HCT116 (cell line): ENCODE results near the gene TRIM29. TPM values are rescaled to one million over a fixed set of nuclear protein-coding genes. Genes with fewer than 3 reads are reported as not detected.

Experiments used
- ATAC-seq: fragments of 200-7000 bp; cut with Tn5 transposase; 2 replicates; pipeline ENCODE4 v1.9.1; 2020; ENCODE audit warnings: mild to moderate bottlenecking, moderate library complexity
- BruUV-seq: library from RNA; stranded (reverse); fragments of 400-500 nt; replicated peaks from 2 replicates; lab custom pipeline; 2021; lab: Mats Ljungman, UMichigan
- CTCF ChIA-PET: fragments of 300-600 bp; sonication (Branson Sonifier 250); formaldehyde crosslinking; loops from one replicate; lab custom pipeline; 2021; ENCODE audit warnings: antibody characterized with exemption; lab: Charles Lee
- POLR2A ChIA-PET: fragments of 300-600, 350-600 bp; sonication (Branson Sonifier 250); formaldehyde crosslinking; loops from one replicate; lab custom pipeline; 2021; ENCODE audit warnings: antibody characterized with exemption; lab: Charles Lee
- RAD21 ChIA-PET, 2 experiments: fragments of 300-600 bp; sonication (Branson Sonifier 250); formaldehyde crosslinking; loops; one replicate each; lab custom pipeline; 2023; ENCODE audit warnings: low total read pairs in 2 of 2; ENCODE audit not compliant: uncharacterized antibody in 2 of 2, unreplicated experiment in 2 of 2, low non-redundant PET in 1 of 2; lab: Charles Lee
- DNase-seq: peaks from one replicate; pipeline ENCODE4 v3.0.0-alpha.2; 2010; ENCODE audit warnings: low read depth, low spot score
- H2AFZ ChIP-seq: fragments of 200-600 bp; shearing (Covaris generic), sonication (generic); 2 replicates; pipeline ENCODE4 v1.6.1; 2017; ENCODE audit warnings: low read depth, mixed run types, mixed read lengths, antibody characterized with exemption, low read length; ENCODE audit not compliant: poor library complexity, severe bottlenecking
- H3K27ac ChIP-seq: 2 replicates; pipeline ENCODE4 v1.5.1; 2012; ENCODE audit warnings: low read depth, low read length
- H3K27me3 ChIP-seq: fragments of 200-600 bp; sonication (generic); 2 replicates; pipeline ENCODE4 v1.6.1; 2016; ENCODE audit warnings: mixed run types, low read length, mixed read lengths; ENCODE audit not compliant: insufficient read depth
- H3K36me3 ChIP-seq, 2 experiments: fragments of 200-500 bp in 1 of 2; fragments of 200-600 bp in 1 of 2; sonication (Bioruptor generic) in 1 of 2; sonication (generic) in 1 of 2; 2 replicates each; pipeline versions ENCODE4 v1.5.1 to v1.6.1; 2014 to 2016; ENCODE audit warnings: low read length in 2 of 2, inconsistent platforms in 1 of 2, mixed read lengths in 1 of 2, mixed run types in 1 of 2; ENCODE audit not compliant: insufficient read depth in 2 of 2, control insufficient read depth in 1 of 2
- H3K4me1 ChIP-seq, 2 experiments: fragments of 200-600 bp in 1 of 2; sonication (generic) in 1 of 2; 2 replicates each; pipeline versions ENCODE4 v1.5.1 to v1.6.1; 2012 to 2017; ENCODE audit warnings: low read length in 2 of 2, inconsistent platforms in 1 of 2, mild to moderate bottlenecking in 1 of 2, mixed read lengths in 1 of 2, mixed run types in 1 of 2, moderate library complexity in 1 of 2; ENCODE audit not compliant: insufficient read depth in 2 of 2, control insufficient read depth in 1 of 2
- H3K4me2 ChIP-seq: fragments of 200-600 bp; sonication (generic); 2 replicates; pipeline ENCODE4 v1.6.1; 2017; ENCODE audit warnings: mixed run types, low read length, mixed read lengths
- H3K4me3 ChIP-seq, 2 experiments: fragments of 200-600 bp in 1 of 2; sonication (generic) in 1 of 2; replicated peaks in 1 of 2; 2 replicates each; pipeline ENCODE4 v1.5.1; 2011 to 2016; ENCODE audit warnings: low read length in 2 of 2, control low read depth in 1 of 2, low read depth in 1 of 2, mild to moderate bottlenecking in 1 of 2, mixed read lengths in 1 of 2, mixed run types in 1 of 2
- H3K79me2 ChIP-seq: fragments of 200-600 bp; sonication (generic); 2 replicates; pipeline ENCODE4 v1.6.1; 2017; ENCODE audit warnings: mild to moderate bottlenecking, mixed run types, low read length, moderate library complexity, mixed read lengths; ENCODE audit not compliant: insufficient read depth
- H3K9ac ChIP-seq: fragments of 200-600 bp; sonication (generic); 2 replicates; pipeline ENCODE4 v1.6.1; 2016; ENCODE audit warnings: low read length, mixed read lengths
- H3K9me2 ChIP-seq: fragments of 200-600 bp; sonication (generic), shearing (Covaris generic); 2 replicates; pipeline ENCODE4 v1.6.1; 2017; ENCODE audit warnings: mixed run types, mild to moderate bottlenecking, moderate library complexity; ENCODE audit not compliant: insufficient read depth
- H3K9me3 ChIP-seq, 2 experiments: fragments of 200-500 bp in 1 of 2; fragments of 200-600 bp in 1 of 2; sonication (Bioruptor generic) in 1 of 2; sonication (generic) in 1 of 2; 2 replicates each; pipeline ENCODE4 v1.6.1; 2014 to 2017; ENCODE audit warnings: low read length in 2 of 2, mixed read lengths in 2 of 2, inconsistent platforms in 1 of 2, low read depth in 1 of 2, mild to moderate bottlenecking in 1 of 2, mixed run types in 1 of 2, moderate library complexity in 1 of 2; ENCODE audit not compliant: control insufficient read depth in 1 of 2, insufficient read depth in 1 of 2
- H4K20me1 ChIP-seq: fragments of 200-600 bp; sonication (generic), shearing (Covaris generic); 2 replicates; pipeline ENCODE4 v1.6.1; 2017; ENCODE audit warnings: mixed run types, mild to moderate bottlenecking, moderate library complexity; ENCODE audit not compliant: insufficient read depth
- CEBPB ChIP-seq: IDR thresholded peaks from 2 replicates; pipeline ENCODE4 v1.6.1; 2012; ENCODE audit warnings: low read depth
- EGR1 ChIP-seq: IDR thresholded peaks from 2 replicates; pipeline ENCODE4 v1.6.1; 2012; ENCODE audit warnings: low read depth
- ELF1 ChIP-seq: IDR thresholded peaks from 2 replicates; pipeline ENCODE4 v1.6.1; 2012; ENCODE audit warnings: low read depth, borderline replicate concordance
- EZH2 ChIP-seq: fragments of 200-600 bp; sonication (generic); IDR thresholded peaks from 2 replicates; pipeline ENCODE4 v1.6.1; 2017; ENCODE audit warnings: antibody characterized with exemption, mixed run types
- EZH2phosphoT487 ChIP-seq: fragments of 200-600 bp; IDR thresholded peaks from 2 replicates; pipeline ENCODE4 v1.6.1; 2018; ENCODE audit warnings: antibody characterized with exemption, borderline replicate concordance
- JUND ChIP-seq: IDR thresholded peaks from 2 replicates; pipeline ENCODE4 v1.6.1; 2012
- POLR2AphosphoS5 ChIP-seq: IDR thresholded peaks from 2 replicates; pipeline ENCODE4 v1.6.1; 2011; ENCODE audit warnings: mild to moderate bottlenecking, low read depth, low read length, moderate library complexity
- RAD21 ChIP-seq: IDR thresholded peaks from 2 replicates; pipeline ENCODE4 v1.6.1; 2012; ENCODE audit warnings: low read depth, mild to moderate bottlenecking
- SIN3A ChIP-seq: IDR thresholded peaks from 2 replicates; pipeline ENCODE4 v1.6.1; 2012; ENCODE audit warnings: low read depth
- SP1 ChIP-seq: IDR thresholded peaks from 2 replicates; pipeline ENCODE4 v1.6.1; 2012; ENCODE audit warnings: low read depth
- TCF7L2 ChIP-seq: IDR thresholded peaks from 2 replicates; pipeline ENCODE4 v1.7.0; 2011; ENCODE audit warnings: borderline replicate concordance, inconsistent platforms; ENCODE audit not compliant: insufficient read depth, insufficient read length; ENCODE audit errors: extremely low read depth
- YY1 ChIP-seq: IDR thresholded peaks from 2 replicates; pipeline ENCODE4 v1.6.1; 2011; ENCODE audit warnings: low read length, low read depth, moderate library complexity, mild to moderate bottlenecking; ENCODE audit not compliant: insufficient replicate concordance; ENCODE audit errors: extremely low read depth
- ZNF274 ChIP-seq: fragments of 200-500 bp; sonication (Bioruptor generic); IDR thresholded peaks from 2 replicates; pipeline ENCODE4 v1.6.1; 2014; ENCODE audit warnings: mild to moderate bottlenecking, low read depth, low read length, inconsistent platforms
- intact Hi-C: fragments of 100-400 bp; cut with micrococcal nuclease; formaldehyde crosslinking; loops from 2 replicates; pipeline ENCODE4 v1.10.0; 2022
- total RNA-seq: library from RNA; stranded (reverse); gene quantifications from one replicate; pipeline ENCODE4 v1.2.1, GENCODE V29; 2021; ENCODE audit not compliant: unreplicated experiment
- TF ChIP-seq, protein P1 (sequence below): IDR thresholded peaks from 2 replicates; pipeline ENCODE4 v1.6.1; 2012; ENCODE audit warnings: low read depth
- TF ChIP-seq, protein P2 (sequence below): IDR thresholded peaks from 2 replicates; pipeline ENCODE4 v1.6.1; 2011; ENCODE audit warnings: mild to moderate bottlenecking, low read length, moderate library complexity; ENCODE audit not compliant: insufficient replicate concordance; ENCODE audit errors: extremely low read depth
- TF ChIP-seq, protein P3 (sequence below): IDR thresholded peaks from 2 replicates; pipeline ENCODE4 v1.6.1; 2012

The TRIM29 gene
- total RNA-seq, 1 experiment from 2014 or later: 0.54 TPM

DNA sequence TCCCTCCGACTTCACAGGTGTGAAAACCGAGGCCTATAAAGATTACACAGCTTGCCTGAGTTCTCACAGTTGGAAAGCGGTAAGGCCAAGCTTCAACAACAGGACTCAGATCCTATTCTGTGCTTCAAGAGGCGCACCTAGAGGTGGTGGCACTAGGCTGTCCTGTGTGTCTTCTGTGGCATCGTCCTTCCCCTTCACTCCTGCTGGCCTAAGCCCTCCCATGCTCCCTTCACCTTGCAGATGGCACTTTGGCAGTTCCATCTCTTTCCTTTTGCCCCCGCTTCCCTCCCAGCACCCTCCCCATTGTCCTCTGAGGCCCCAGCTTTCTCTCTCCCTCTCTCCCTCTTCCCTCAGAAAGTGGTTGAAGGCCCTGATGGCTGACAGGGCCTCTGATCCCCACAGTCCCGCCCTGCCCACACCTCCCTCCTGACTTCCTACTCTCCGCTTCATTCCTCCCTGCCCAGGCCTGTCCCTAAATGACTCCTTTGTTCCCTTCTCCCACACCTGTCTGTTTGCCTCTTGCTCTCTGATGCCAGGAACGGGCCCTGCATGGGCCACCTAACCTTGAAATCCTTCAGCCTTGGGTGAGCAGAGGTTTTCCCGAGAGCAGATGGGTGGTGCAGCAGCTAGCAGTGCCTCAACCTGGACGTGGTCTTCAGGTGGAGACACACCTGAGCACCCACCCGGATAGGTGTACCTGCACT lies 5.8 kb downstream of the TRIM29 start:
- Histone ChIP-seq H3K4me1 (peaks cover 0 to 3% of the 10 kb centered on the region in 2 experiments; a peak in 1 of 4 replicates), H3K27ac (no peak overlapping the region), H3K9me3 (no peaks in the 10 kb centered on the region), H3K79me2 (no peaks in the 10 kb centered on the region), H3K4me2 (no peak overlapping the region), H3K27me3 (no peaks in the 10 kb centered on the region; the same call in 1 of the 2 replicates), H3K36me3 (no peaks in the 10 kb centered on the region), H2AFZ (no peak overlapping the region), H3K9ac (no peak overlapping the region), H3K9me2 (no peaks in the 10 kb centered on the region), H3K4me3 (no peak overlapping the region), H4K20me1 (no peaks in the 10 kb centered on the region)
- DNase-seq (no peak), ATAC-seq (no peak)
- ChIA-PET CTCF (no interaction called here), POLR2A (no interaction called here), RAD21 (no interaction called here)
- no TSS peak for BruUV-seq
- TF ChIP-seq, protein P1, sequence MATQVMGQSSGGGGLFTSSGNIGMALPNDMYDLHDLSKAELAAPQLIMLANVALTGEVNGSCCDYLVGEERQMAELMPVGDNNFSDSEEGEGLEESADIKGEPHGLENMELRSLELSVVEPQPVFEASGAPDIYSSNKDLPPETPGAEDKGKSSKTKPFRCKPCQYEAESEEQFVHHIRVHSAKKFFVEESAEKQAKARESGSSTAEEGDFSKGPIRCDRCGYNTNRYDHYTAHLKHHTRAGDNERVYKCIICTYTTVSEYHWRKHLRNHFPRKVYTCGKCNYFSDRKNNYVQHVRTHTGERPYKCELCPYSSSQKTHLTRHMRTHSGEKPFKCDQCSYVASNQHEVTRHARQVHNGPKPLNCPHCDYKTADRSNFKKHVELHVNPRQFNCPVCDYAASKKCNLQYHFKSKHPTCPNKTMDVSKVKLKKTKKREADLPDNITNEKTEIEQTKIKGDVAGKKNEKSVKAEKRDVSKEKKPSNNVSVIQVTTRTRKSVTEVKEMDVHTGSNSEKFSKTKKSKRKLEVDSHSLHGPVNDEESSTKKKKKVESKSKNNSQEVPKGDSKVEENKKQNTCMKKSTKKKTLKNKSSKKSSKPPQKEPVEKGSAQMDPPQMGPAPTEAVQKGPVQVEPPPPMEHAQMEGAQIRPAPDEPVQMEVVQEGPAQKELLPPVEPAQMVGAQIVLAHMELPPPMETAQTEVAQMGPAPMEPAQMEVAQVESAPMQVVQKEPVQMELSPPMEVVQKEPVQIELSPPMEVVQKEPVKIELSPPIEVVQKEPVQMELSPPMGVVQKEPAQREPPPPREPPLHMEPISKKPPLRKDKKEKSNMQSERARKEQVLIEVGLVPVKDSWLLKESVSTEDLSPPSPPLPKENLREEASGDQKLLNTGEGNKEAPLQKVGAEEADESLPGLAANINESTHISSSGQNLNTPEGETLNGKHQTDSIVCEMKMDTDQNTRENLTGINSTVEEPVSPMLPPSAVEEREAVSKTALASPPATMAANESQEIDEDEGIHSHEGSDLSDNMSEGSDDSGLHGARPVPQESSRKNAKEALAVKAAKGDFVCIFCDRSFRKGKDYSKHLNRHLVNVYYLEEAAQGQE: no peak
- no peak for TF ChIP-seq ELF1
- no peak for TF ChIP-seq YY1
- no peak for TF ChIP-seq POLR2AphosphoS5
- no peak for TF ChIP-seq RAD21
- no peak for TF ChIP-seq JUND
- TF ChIP-seq, protein P2, sequence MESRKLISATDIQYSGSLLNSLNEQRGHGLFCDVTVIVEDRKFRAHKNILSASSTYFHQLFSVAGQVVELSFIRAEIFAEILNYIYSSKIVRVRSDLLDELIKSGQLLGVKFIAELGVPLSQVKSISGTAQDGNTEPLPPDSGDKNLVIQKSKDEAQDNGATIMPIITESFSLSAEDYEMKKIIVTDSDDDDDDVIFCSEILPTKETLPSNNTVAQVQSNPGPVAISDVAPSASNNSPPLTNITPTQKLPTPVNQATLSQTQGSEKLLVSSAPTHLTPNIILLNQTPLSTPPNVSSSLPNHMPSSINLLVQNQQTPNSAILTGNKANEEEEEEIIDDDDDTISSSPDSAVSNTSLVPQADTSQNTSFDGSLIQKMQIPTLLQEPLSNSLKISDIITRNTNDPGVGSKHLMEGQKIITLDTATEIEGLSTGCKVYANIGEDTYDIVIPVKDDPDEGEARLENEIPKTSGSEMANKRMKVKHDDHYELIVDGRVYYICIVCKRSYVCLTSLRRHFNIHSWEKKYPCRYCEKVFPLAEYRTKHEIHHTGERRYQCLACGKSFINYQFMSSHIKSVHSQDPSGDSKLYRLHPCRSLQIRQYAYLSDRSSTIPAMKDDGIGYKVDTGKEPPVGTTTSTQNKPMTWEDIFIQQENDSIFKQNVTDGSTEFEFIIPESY: no peak
- TF ChIP-seq EGR1: no peak
- no peak for TF ChIP-seq ZNF274
- TF ChIP-seq, protein P3, sequence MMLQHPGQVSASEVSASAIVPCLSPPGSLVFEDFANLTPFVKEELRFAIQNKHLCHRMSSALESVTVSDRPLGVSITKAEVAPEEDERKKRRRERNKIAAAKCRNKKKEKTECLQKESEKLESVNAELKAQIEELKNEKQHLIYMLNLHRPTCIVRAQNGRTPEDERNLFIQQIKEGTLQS: no peak
- TF ChIP-seq TCF7L2: no peak
- TF ChIP-seq EZH2: no peak
- TF ChIP-seq SIN3A: no peak
- no peak for TF ChIP-seq SP1
- TF ChIP-seq CEBPB: no peak
- TF ChIP-seq EZH2phosphoT487: no peak
- intact Hi-C loops: no loop called here
